H9 (cell line): ENCODE results near the gene GALNT9. TPM values are rescaled to one million over a fixed set of nuclear protein-coding genes. Genes with fewer than 3 reads are reported as not detected.

Experiments
- DNase-seq: peaks from one replicate; pipeline ENCODE4 v3.0.0-alpha.2; 2017
- H2AFZ ChIP-seq: one replicate; pipeline ENCODE4 v1.6.1; 2013; ENCODE audit warnings: mild to moderate bottlenecking, low read length, control low read depth, moderate library complexity
- H2AK5ac ChIP-seq: 2 replicates; pipeline ENCODE4 v1.6.1; 2013; ENCODE audit warnings: low read length, control low read depth, mixed read lengths; ENCODE audit not compliant: insufficient read length
- H2BK120ac ChIP-seq: one replicate; pipeline ENCODE4 v1.6.1; 2013; ENCODE audit warnings: low read depth, mild to moderate bottlenecking, low read length, control low read depth, inconsistent platforms; ENCODE audit not compliant: poor library complexity, severe bottlenecking
- H2BK12ac ChIP-seq: 2 replicates; pipeline ENCODE4 v1.6.1; 2013; ENCODE audit warnings: low read length, control low read depth, mixed read lengths, low read depth; ENCODE audit not compliant: insufficient read length
- H2BK15ac ChIP-seq: 2 replicates; pipeline ENCODE4 v1.6.1; 2013; ENCODE audit warnings: low read depth, low read length, control low read depth
- H2BK20ac ChIP-seq: one replicate; pipeline ENCODE4 v1.6.1; 2013; ENCODE audit warnings: low read depth, mild to moderate bottlenecking, low read length, control low read depth, inconsistent platforms; ENCODE audit not compliant: poor library complexity, severe bottlenecking
- H2BK5ac ChIP-seq: 2 replicates; pipeline ENCODE4 v1.6.1; 2013; ENCODE audit warnings: low read length, control low read depth, mixed read lengths; ENCODE audit not compliant: insufficient read length
- H3K14ac ChIP-seq: 2 replicates; pipeline ENCODE4 v1.6.1; 2013; ENCODE audit warnings: low read length, control low read depth; ENCODE audit not compliant: insufficient read depth
- H3K18ac ChIP-seq: 2 replicates; pipeline ENCODE4 v1.6.1; 2013; ENCODE audit warnings: low read depth, mild to moderate bottlenecking, mixed read lengths, low read length, control low read depth; ENCODE audit not compliant: insufficient read length
- H3K23ac ChIP-seq: 2 replicates; pipeline ENCODE4 v1.6.1; 2013; ENCODE audit warnings: low read length, control low read depth, mixed read lengths, low read depth; ENCODE audit not compliant: insufficient read length
- H3K23me2 ChIP-seq: 2 replicates; pipeline ENCODE4 v1.6.1; 2013; ENCODE audit warnings: low read depth, mild to moderate bottlenecking, mixed read lengths, low read length, control low read depth; ENCODE audit not compliant: insufficient read length, poor library complexity, severe bottlenecking
- H3K27ac ChIP-seq: 2 replicates; pipeline ENCODE4 v1.5.1; 2013; ENCODE audit warnings: low read length, control low read depth, mixed read lengths, low read depth; ENCODE audit not compliant: insufficient read length
- H3K27me3 ChIP-seq: 2 replicates; pipeline ENCODE4 v1.6.1; 2013; ENCODE audit warnings: low read length, control low read depth, inconsistent platforms; ENCODE audit not compliant: insufficient read depth
- H3K4ac ChIP-seq: 2 replicates; pipeline ENCODE4 v1.6.1; 2013; ENCODE audit warnings: low read depth, mild to moderate bottlenecking, control low read depth, inconsistent platforms, low read length, moderate library complexity
- H3K4me1 ChIP-seq: 2 replicates; pipeline ENCODE4 v1.6.1; 2013; ENCODE audit warnings: low read length, control low read depth, inconsistent platforms; ENCODE audit not compliant: insufficient read depth
- H3K4me2 ChIP-seq: 2 replicates; pipeline ENCODE4 v1.6.1; 2013; ENCODE audit warnings: low read length, control low read depth, mixed read lengths; ENCODE audit not compliant: insufficient read length, insufficient read depth
- H3K56ac ChIP-seq: 2 replicates; pipeline ENCODE4 v1.6.1; 2013; ENCODE audit warnings: low read depth, mild to moderate bottlenecking, mixed read lengths, low read length, control low read depth; ENCODE audit not compliant: insufficient read length
- H3K79me1 ChIP-seq: 2 replicates; pipeline ENCODE4 v1.6.1; 2013; ENCODE audit warnings: low read depth, mild to moderate bottlenecking, moderate library complexity, low read length, control low read depth, inconsistent platforms; ENCODE audit not compliant: insufficient read depth, poor library complexity, severe bottlenecking
- H3K79me2 ChIP-seq: 2 replicates; pipeline ENCODE4 v1.6.1; 2013; ENCODE audit warnings: low read length, control low read depth, inconsistent platforms; ENCODE audit not compliant: insufficient read depth
- H3K9ac ChIP-seq: 2 replicates; pipeline ENCODE4 v1.6.1; 2013; ENCODE audit warnings: low read length, control low read depth, mixed read lengths; ENCODE audit not compliant: insufficient read length; ENCODE audit errors: extremely low read depth
- H3K9me3 ChIP-seq: one replicate; pipeline ENCODE4 v1.6.1; 2013; ENCODE audit warnings: low read depth, low read length, inconsistent platforms; ENCODE audit not compliant: control insufficient read depth
- H3T11ph ChIP-seq: one replicate; pipeline ENCODE4 v1.6.1; 2013; ENCODE audit warnings: mild to moderate bottlenecking, low read length, control low read depth, inconsistent platforms
- H4K20me1 ChIP-seq: one replicate; pipeline ENCODE4 v1.6.1; 2013; ENCODE audit not compliant: control insufficient read depth, insufficient read length, insufficient read depth
- H4K5ac ChIP-seq: 2 replicates; pipeline ENCODE4 v1.6.1; 2013; ENCODE audit warnings: low read depth, mild to moderate bottlenecking, mixed read lengths, low read length, control low read depth; ENCODE audit not compliant: insufficient read length
- H4K8ac ChIP-seq: replicated peaks from 2 replicates; pipeline ENCODE4 v1.6.1; 2013; ENCODE audit warnings: low read length, control low read depth, mixed read lengths, low read depth; ENCODE audit not compliant: insufficient read length
- H4K91ac ChIP-seq: 2 replicates; pipeline ENCODE4 v1.6.1; 2013; ENCODE audit warnings: low read depth, mild to moderate bottlenecking, moderate library complexity, mixed read lengths, low read length, control low read depth; ENCODE audit not compliant: insufficient read length
- H3K27ac Mint-ChIP-seq, 3 experiments: 2 replicates in 2 of 3; 3 replicates in 1 of 3; pipeline ENCODE4 v1.8.0; 2020 to 2021; ENCODE audit warnings: mixed read lengths in 3 of 3, mild to moderate bottlenecking in 1 of 3, moderate library complexity in 1 of 3
- H3K27me3 Mint-ChIP-seq: 2 replicates; pipeline ENCODE4 v1.8.0; 2021; ENCODE audit warnings: low read depth, mild to moderate bottlenecking, moderate library complexity, mixed read lengths
- H3K36me3 Mint-ChIP-seq, 3 experiments: 2 replicates in 2 of 3; 3 replicates in 1 of 3; pipeline ENCODE4 v1.8.0; 2020 to 2021; ENCODE audit warnings: low read depth in 3 of 3, mixed read lengths in 3 of 3; ENCODE audit not compliant: insufficient read depth in 1 of 3
- H3K4me1 Mint-ChIP-seq, 2 experiments: 2 replicates each; pipeline ENCODE4 v1.8.0; 2020; ENCODE audit warnings: mixed read lengths in 2 of 2
- H3K4me3 Mint-ChIP-seq, 2 experiments: 2 replicates in 1 of 2; 3 replicates in 1 of 2; pipeline ENCODE4 v1.8.0; 2020 to 2021; ENCODE audit warnings: mild to moderate bottlenecking in 2 of 2, mixed read lengths in 2 of 2, moderate library complexity in 1 of 2
- H3K9me3 Mint-ChIP-seq, 2 experiments: 2 replicates in 1 of 2; 3 replicates in 1 of 2; pipeline ENCODE4 v1.8.0; 2020; ENCODE audit warnings: mild to moderate bottlenecking in 2 of 2, mixed read lengths in 2 of 2, moderate library complexity in 1 of 2
- WGBS: extraction: QIAGEN DNeasy Blood & Tissue Kit; methylation state at CpG from one replicate; pipeline ENCODE4 v1.1.7; 2013; ENCODE audit warnings: missing lambda C conversion rate, low lambda C conversion rate, mixed read lengths; ENCODE audit not compliant: insufficient read length; ENCODE audit errors: extremely low coverage; 5-methylcytosine and 5-hydroxymethylcytosine counted together
- total RNA-seq: library from RNA; stranded (reverse); gene quantifications from 2 replicates; pipeline ENCODE4 v1.2.1, GENCODE V29; 2021
- TF ChIP-seq, protein P1 (sequence below): fragments of 200-600 bp; sonication (generic); conservative IDR thresholded peaks from 3 replicates; pipeline ENCODE4 v1.8.0; 2021; ENCODE audit warnings: antibody characterized with exemption, mild to moderate bottlenecking

Gene GALNT9
- total RNA-seq, 1 experiment from 2014 or later = 0.35 TPM

GRCh38 chr12:132258543-132258942 lies 70.8 kb downstream of the GALNT9 start:
- H3K18ac ChIP-seq = no peak overlapping the region
- no peaks in the 10 kb centered on the region; a peak in 1 of 7 replicates for H3K36me3 Mint-ChIP-seq
- H3K23ac ChIP-seq = no peak overlapping the region
- no peak overlapping the region for H2AK5ac ChIP-seq
- no peak overlapping the region for H3K4ac ChIP-seq
- WGBS = no CpG with 5 or more reads among the region's 17 CpGs
- no peaks in the 10 kb centered on the region for H4K20me1 ChIP-seq
- H3K56ac ChIP-seq = no peak overlapping the region
- no peak overlapping the region; the same call in 1 of the 2 replicates for H3K14ac ChIP-seq
- peaks cover 2% of the 10 kb centered on the region; the same call in 1 of the 2 replicates for H3K4me1 ChIP-seq
- H4K8ac ChIP-seq = no peak overlapping the region
- H2BK15ac ChIP-seq = no peak overlapping the region
- no peak for DNase-seq
- no peak overlapping the region for H4K91ac ChIP-seq
- peaks cover 49% of the 10 kb centered on the region for H3K27me3 Mint-ChIP-seq
- no peaks in the 10 kb centered on the region for H3K79me2 ChIP-seq
- no peaks in the 10 kb centered on the region for H3K9me3 Mint-ChIP-seq
- H2AFZ ChIP-seq = no peak overlapping the region
- no peak overlapping the region for H2BK20ac ChIP-seq
- no peak overlapping the region for H3T11ph ChIP-seq
- no peaks in the 10 kb centered on the region; the same call in 1 of the 2 replicates for H3K27me3 ChIP-seq
- no peaks in the 10 kb centered on the region for H3K23me2 ChIP-seq
- no peak overlapping the region for H3K4me2 ChIP-seq
- H4K5ac ChIP-seq = no peak overlapping the region
- H3K9ac ChIP-seq = no peak overlapping the region
- no peak overlapping the region for H2BK120ac ChIP-seq
- H3K27ac ChIP-seq = no peak overlapping the region
- no peaks in the 10 kb centered on the region for H3K79me1 ChIP-seq
- no peak overlapping the region for H3K4me3 Mint-ChIP-seq
- H3K4me1 Mint-ChIP-seq = peaks cover 28 to 32% of the 10 kb centered on the region in 2 experiments
- TF ChIP-seq, protein P1, sequence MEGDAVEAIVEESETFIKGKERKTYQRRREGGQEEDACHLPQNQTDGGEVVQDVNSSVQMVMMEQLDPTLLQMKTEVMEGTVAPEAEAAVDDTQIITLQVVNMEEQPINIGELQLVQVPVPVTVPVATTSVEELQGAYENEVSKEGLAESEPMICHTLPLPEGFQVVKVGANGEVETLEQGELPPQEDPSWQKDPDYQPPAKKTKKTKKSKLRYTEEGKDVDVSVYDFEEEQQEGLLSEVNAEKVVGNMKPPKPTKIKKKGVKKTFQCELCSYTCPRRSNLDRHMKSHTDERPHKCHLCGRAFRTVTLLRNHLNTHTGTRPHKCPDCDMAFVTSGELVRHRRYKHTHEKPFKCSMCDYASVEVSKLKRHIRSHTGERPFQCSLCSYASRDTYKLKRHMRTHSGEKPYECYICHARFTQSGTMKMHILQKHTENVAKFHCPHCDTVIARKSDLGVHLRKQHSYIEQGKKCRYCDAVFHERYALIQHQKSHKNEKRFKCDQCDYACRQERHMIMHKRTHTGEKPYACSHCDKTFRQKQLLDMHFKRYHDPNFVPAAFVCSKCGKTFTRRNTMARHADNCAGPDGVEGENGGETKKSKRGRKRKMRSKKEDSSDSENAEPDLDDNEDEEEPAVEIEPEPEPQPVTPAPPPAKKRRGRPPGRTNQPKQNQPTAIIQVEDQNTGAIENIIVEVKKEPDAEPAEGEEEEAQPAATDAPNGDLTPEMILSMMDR = no peak
- no peak overlapping the region for H2BK12ac ChIP-seq
- H3K9me3 ChIP-seq = no peaks in the 10 kb centered on the region
- H3K27ac Mint-ChIP-seq = no peak overlapping the region
- H2BK5ac ChIP-seq = no peak overlapping the region
